HG03196 (cell line): ENCODE measurements around the gene ELFN1.

Source experiments
- ATAC-seq: cut with Tn5 transposase; IDR thresholded peaks from one replicate; pipeline ENCODE4 v1.9.1; 2021; ENCODE audit not compliant: unreplicated experiment

The ELFN1 gene

GRCh38 chr7:1779445-1779844 is 109.4 kb downstream of the ELFN1 start:
- no peak for ATAC-seq

GRCh38 chr7:1781369-1781768 is 111.3 kb downstream of the ELFN1 start:
- ATAC-seq: no peak

GRCh38 chr7:1785839-1786238 is 115.8 kb downstream of the ELFN1 start:
- ATAC-seq: no peak

- no peak for ATAC-seq
Observed at GRCh38 chr7:1787241-1787640, 117.2 kb downstream of the ELFN1 start.

GRCh38 chr7:1787681-1788235 is 117.7 kb downstream of the ELFN1 start:
- ATAC-seq: no peak

- ATAC-seq: no peak
Observed at GRCh38 chr7:1794888-1795542, 124.9 kb downstream of the ELFN1 start.
